ENCODE results near the gene CYB5B.

Gene CYB5B

GRCh38 chr16:69402439-69402838 lies 22.0 kb upstream of the CYB5B start:
- no peak for FAIRE-seq
- no peak for TF ChIP-seq CTCF (IDR thresholded peaks at IDR 0.05; ENCODE audit: insufficient read depth, missing control alignments)
- DNase-seq (ENCODE audit: insufficient read length, low spot score), result no peak

GRCh38 chr16:69404275-69404805 lies 20.1 kb upstream of the CYB5B start:
- TF ChIP-seq CTCF (IDR thresholded peaks at IDR 0.05; ENCODE audit: insufficient read depth, missing control alignments), result no peak
- DNase-seq (ENCODE audit: insufficient read length, low spot score) (no peak), FAIRE-seq (no peak)

- FAIRE-seq (no peak), DNase-seq (ENCODE audit: insufficient read length, low spot score) (no peak)
- no peak for TF ChIP-seq CTCF (IDR thresholded peaks at IDR 0.05; ENCODE audit: insufficient read depth, missing control alignments)
Observed at GRCh38 chr16:69405326-69405725, 19.1 kb upstream of the CYB5B start.

- no peak for DNase-seq (ENCODE audit: insufficient read length, low spot score)
- no peak for TF ChIP-seq CTCF (IDR thresholded peaks at IDR 0.05; ENCODE audit: insufficient read depth, missing control alignments)
- FAIRE-seq, result no peak
Observed at GRCh38 chr16:69405757-69406156, 18.7 kb upstream of the CYB5B start.

GRCh38 chr16:69406780-69407331 lies 17.6 kb upstream of the CYB5B start:
- no peak for DNase-seq (ENCODE audit: insufficient read length, low spot score)
- FAIRE-seq, result no peak
- no peak for TF ChIP-seq CTCF (IDR thresholded peaks at IDR 0.05; ENCODE audit: insufficient read depth, missing control alignments)

GRCh38 chr16:69407702-69408323 lies 16.6 kb upstream of the CYB5B start:
- no peak for DNase-seq (ENCODE audit: insufficient read length, low spot score)
- FAIRE-seq, result no peak
- no peak for TF ChIP-seq CTCF (IDR thresholded peaks at IDR 0.05; ENCODE audit: insufficient read depth, missing control alignments)

GRCh38 chr16:69408475-69408874 lies 15.9 kb upstream of the CYB5B start:
- TF ChIP-seq CTCF (IDR thresholded peaks at IDR 0.05; ENCODE audit: insufficient read depth, missing control alignments), result no peak
- no peak for DNase-seq (ENCODE audit: insufficient read length, low spot score)
- FAIRE-seq, result no peak
